Measurements from ENCODE around the gene RNU6-1. TPM values are rescaled to one million over a fixed set of nuclear protein-coding genes. Genes with fewer than 3 reads are reported as not detected.

The RNU6-1 gene
- total and polyA plus RNA-seq, 2 donors (not counting 3 experiments of a cell fraction or from before 2014, with no cell fraction given), result not detected

DNA sequence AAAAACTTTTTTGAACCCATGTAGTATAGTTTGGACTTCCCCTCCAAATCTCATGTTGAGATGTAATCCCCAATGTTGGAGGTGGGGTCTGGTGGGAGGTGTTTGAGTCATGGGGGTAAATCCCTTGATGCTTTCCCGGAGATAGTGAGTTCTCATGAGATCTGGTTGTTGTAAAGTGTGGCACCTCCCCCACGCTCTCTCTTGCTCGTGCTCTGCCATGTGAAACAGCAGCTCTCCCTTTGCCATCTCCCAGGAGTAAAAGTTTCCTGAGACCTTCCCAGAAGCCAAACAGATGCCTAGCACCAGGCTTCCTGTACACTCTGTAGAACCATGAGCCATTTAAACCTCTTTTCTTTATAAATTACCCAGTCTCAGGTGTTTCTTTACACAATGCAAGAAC lies 16.0 kb upstream of the RNU6-1 start:
- DNase-seq (ENCODE audit: low read depth, low spot score) (no peak), FAIRE-seq (no peak)
- no TSS peak for BruUV-seq (replicated peaks)
- no peaks in the 10 kb centered on the region for H4K20me1 ChIP-seq (replicated peaks; ENCODE audit: control insufficient read depth, extremely low read depth, insufficient read depth, low read length)
- CTCF ChIA-PET, result no interaction called here
- H3K4me3 ChIP-seq (replicated peaks in 1 of 3; ENCODE audit: insufficient read depth in 1 of 3, low read depth in 1 of 3, low read length in 3 of 3), result no peak overlapping the region
- no peaks in the 10 kb centered on the region for H3K9me1 ChIP-seq (replicated peaks; ENCODE audit: control insufficient read depth, extremely low read depth, insufficient read depth, low read length)
- no peak overlapping the region for H3K27ac ChIP-seq (ENCODE audit: insufficient read depth, low read depth, low read length)
- TF ChIP-seq, protein P1, sequence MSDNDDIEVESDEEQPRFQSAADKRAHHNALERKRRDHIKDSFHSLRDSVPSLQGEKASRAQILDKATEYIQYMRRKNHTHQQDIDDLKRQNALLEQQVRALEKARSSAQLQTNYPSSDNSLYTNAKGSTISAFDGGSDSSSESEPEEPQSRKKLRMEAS (IDR thresholded peaks at IDR 0.05; ENCODE audit: insufficient read depth, insufficient read length), result no peak
- TF ChIP-seq POLR2AphosphoS5 (IDR thresholded peaks at IDR 0.05; ENCODE audit: insufficient read depth, low read depth, low read length) (no peak), FOS (IDR thresholded peaks at IDR 0.05; ENCODE audit: borderline replicate concordance, insufficient read depth, low read length) (no peak), GATA2 (IDR thresholded peaks at IDR 0.05; ENCODE audit: insufficient read depth, insufficient read length, low read depth, low read length) (no peak), EZH2 (IDR thresholded peaks at IDR 0.05; ENCODE audit: borderline replicate concordance, low read depth, low read length, severe bottlenecking) (no peak)
- H2AFZ ChIP-seq (ENCODE audit: low read depth, low read length), result no peak overlapping the region
- no peaks in the 10 kb centered on the region for H3K9me3 ChIP-seq (replicated peaks; ENCODE audit: control insufficient read depth, insufficient read depth, low read length)
- no peaks in the 10 kb centered on the region for H3K79me2 ChIP-seq (ENCODE audit: control insufficient read depth, insufficient read depth, low read length)
- H3K9ac ChIP-seq (replicated peaks; ENCODE audit: extremely low read depth, insufficient read depth, low read length), result no peak overlapping the region
- H3K4me2 ChIP-seq (ENCODE audit: insufficient read depth, low read length), result no peak overlapping the region
- H3K27me3 ChIP-seq (ENCODE audit: control insufficient read depth in 2 of 2, insufficient read depth in 2 of 2, low read length in 2 of 2), result peaks cover 0 to 2% of the 10 kb centered on the region in 2 experiments
- POLR2A ChIA-PET, result no interaction called here
- H3K36me3 ChIP-seq (ENCODE audit: control insufficient read depth in 2 of 2, extremely low read depth in 1 of 2, insufficient read depth in 2 of 2, low read length in 2 of 2), result no peaks in the 10 kb centered on the region
- no peaks in the 10 kb centered on the region for H3K4me1 ChIP-seq (ENCODE audit: control insufficient read depth, extremely low read depth, insufficient read depth, low read length)
- intact Hi-C loops (cut with micrococcal nuclease), result no loop called here
- dilution Hi-C loops (cut with MboI; ENCODE audit: extremely low pct_ligation_motif_present, low sequenced_read_pairs), result no loop called here

DNA sequence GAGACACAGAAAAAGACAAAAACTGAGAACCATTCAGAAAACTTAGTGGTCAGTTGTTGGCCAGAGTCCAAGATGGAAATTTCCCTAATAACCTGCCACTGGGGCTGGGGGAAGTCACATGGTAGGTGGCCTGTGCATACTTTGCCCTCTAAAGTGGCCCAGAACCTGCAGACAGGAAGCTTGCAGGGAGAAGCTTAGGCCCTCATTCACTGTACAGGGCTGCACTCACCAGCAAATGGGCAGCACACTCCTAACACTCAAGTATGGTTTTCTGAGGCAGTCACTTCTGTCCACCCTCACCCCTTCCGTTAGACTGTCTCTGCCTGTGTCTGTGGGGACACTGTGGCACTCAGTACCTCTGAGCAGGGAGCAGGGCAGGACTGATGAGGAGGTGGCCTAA lies 14.5 kb upstream of the RNU6-1 start:
- H3K79me2 ChIP-seq (ENCODE audit: control insufficient read depth, insufficient read depth, low read length), result no peaks in the 10 kb centered on the region
- H3K4me1 ChIP-seq (ENCODE audit: control insufficient read depth, extremely low read depth, insufficient read depth, low read length), result no peaks in the 10 kb centered on the region
- TF ChIP-seq GATA2 (IDR thresholded peaks at IDR 0.05; ENCODE audit: insufficient read depth, insufficient read length, low read depth, low read length), result no peak
- no peak overlapping the region for H3K9ac ChIP-seq (replicated peaks; ENCODE audit: extremely low read depth, insufficient read depth, low read length)
- H3K9me3 ChIP-seq (replicated peaks; ENCODE audit: control insufficient read depth, insufficient read depth, low read length), result no peaks in the 10 kb centered on the region
- CTCF ChIA-PET, result interaction anchor here (1.2 to 2.3 kb wide), 3 partner anchors 9 to 14 kb away, joined by 4 to 7 read pairs (median 6); no protein-coding TSS in a partner anchor
- peaks cover 0 to 2% of the 10 kb centered on the region in 2 experiments for H3K27me3 ChIP-seq (ENCODE audit: control insufficient read depth in 2 of 2, insufficient read depth in 2 of 2, low read length in 2 of 2)
- no TSS peak for BruUV-seq (replicated peaks)
- FAIRE-seq, result no peak
- intact Hi-C loops (cut with micrococcal nuclease), result no loop called here
- no peaks in the 10 kb centered on the region for H3K9me1 ChIP-seq (replicated peaks; ENCODE audit: control insufficient read depth, extremely low read depth, insufficient read depth, low read length)
- no peaks in the 10 kb centered on the region for H3K36me3 ChIP-seq (ENCODE audit: control insufficient read depth in 2 of 2, extremely low read depth in 1 of 2, insufficient read depth in 2 of 2, low read length in 2 of 2)
- no peak for DNase-seq (ENCODE audit: low read depth, low spot score)
- no peak overlapping the region for H3K4me2 ChIP-seq (ENCODE audit: insufficient read depth, low read length)
- H3K4me3 ChIP-seq (replicated peaks in 1 of 3; ENCODE audit: insufficient read depth in 1 of 3, low read depth in 1 of 3, low read length in 3 of 3), result no peak overlapping the region
- H2AFZ ChIP-seq (ENCODE audit: low read depth, low read length), result no peak overlapping the region
- H4K20me1 ChIP-seq (replicated peaks; ENCODE audit: control insufficient read depth, extremely low read depth, insufficient read depth, low read length), result no peaks in the 10 kb centered on the region
- dilution Hi-C loops (cut with MboI; ENCODE audit: extremely low pct_ligation_motif_present, low sequenced_read_pairs), result no loop called here
- H3K27ac ChIP-seq (ENCODE audit: insufficient read depth, low read depth, low read length), result no peak overlapping the region
- POLR2A ChIA-PET, result no interaction called here

All from endothelial cell of umbilical vein (primary cell).